K562 (cell line): ENCODE measurements around the gene ANAPC16. TPM values are rescaled to one million over a fixed set of nuclear protein-coding genes. Genes with fewer than 3 reads are reported as not detected.

ENCODE experiments used
- DDX20 ChIP-seq: fragments of 450-650 bp; IDR thresholded peaks from 2 replicates; pipeline ENCODE4 v1.6.1; 2016; ENCODE audit warnings: missing genetic modification characterization, low read depth, mild to moderate bottlenecking, missing compliant biosample characterization, moderate library complexity
- DIDO1 ChIP-seq: fragments of 450-650 bp; IDR thresholded peaks from 2 replicates; pipeline ENCODE4 v1.6.1; 2016; ENCODE audit warnings: low read depth, missing biosample characterization, missing genetic modification characterization
- GABPB1 ChIP-seq: sonication (generic); formaldehyde crosslinking; IDR thresholded peaks from 2 replicates; pipeline ENCODE4 v1.8.0; 2022; ENCODE audit warnings: mild to moderate bottlenecking, missing genetic modification reagents
- HDAC3 ChIP-seq: fragments of 450-650 bp; IDR thresholded peaks from 2 replicates; pipeline ENCODE4 v1.6.1; 2018; ENCODE audit warnings: borderline replicate concordance, mild to moderate bottlenecking, moderate library complexity; ENCODE audit not compliant: partially characterized antibody
- KHSRP ChIP-seq: fragments of 450-650 bp; IDR thresholded peaks from 2 replicates; pipeline ENCODE4 v1.6.1; 2017
- MLX ChIP-seq, 2 experiments: fragments of 450-650 bp in 1 of 2; sonication (generic) in 1 of 2; formaldehyde crosslinking; conservative IDR thresholded peaks; 2 replicates each; pipeline versions ENCODE4 v1.4.0 to v1.8.1; 2020 to 2022; ENCODE audit warnings: mild to moderate bottlenecking in 1 of 2, missing genetic modification reagents in 1 of 2
- MYC ChIP-seq, 2 experiments: fragments of 250-450 bp in 1 of 2; sonication (Bioruptor Pico) in 1 of 2; IDR thresholded peaks; 2 replicates each; pipeline versions ENCODE4 v1.5.1 to v1.6.1; 2012 to 2021; ENCODE audit warnings: low read depth in 2 of 2, borderline replicate concordance in 1 of 2, improper control_type of control experiment in 1 of 2, low read length in 1 of 2, mild to moderate bottlenecking in 1 of 2, moderate library complexity in 1 of 2
- NFRKB ChIP-seq: fragments of 450-650 bp; IDR thresholded peaks from 2 replicates; pipeline ENCODE4 v1.6.1; 2016; ENCODE audit warnings: low read depth
- POLR2H ChIP-seq: IDR thresholded peaks from 2 replicates; pipeline ENCODE4 v1.6.1; 2016; ENCODE audit warnings: missing genetic modification characterization, low read depth, mild to moderate bottlenecking, control low read depth, missing compliant biosample characterization, moderate library complexity
- SP1 ChIP-seq: sonication (generic); formaldehyde crosslinking; IDR thresholded peaks from 2 replicates; pipeline ENCODE4 v1.8.1; 2022; ENCODE audit warnings: mild to moderate bottlenecking, missing genetic modification reagents
- TBL1XR1 ChIP-seq, 2 experiments: IDR thresholded peaks; 2 replicates each; pipeline ENCODE4 v1.6.1; 2012; ENCODE audit warnings: improper control_type of control experiment in 2 of 2, low read length in 2 of 2, mild to moderate bottlenecking in 1 of 2
- TCF7L2 ChIP-seq: fragments of 150-350 bp; IDR thresholded peaks from 2 replicates; pipeline ENCODE4 v1.6.1; 2016; ENCODE audit warnings: low read depth, mild to moderate bottlenecking, low read length, moderate library complexity
- TRIM24 ChIP-seq, 2 experiments: fragments of 450-650 bp; IDR thresholded peaks; 2 replicates each; pipeline ENCODE4 v1.6.1; 2016
- XRCC5 ChIP-seq: fragments of 200-400 bp; formaldehyde crosslinking; IDR thresholded peaks from 2 replicates; pipeline ENCODE4 v1.6.1; 2017; ENCODE audit warnings: low read depth, mild to moderate bottlenecking, low read length
- ZBTB17 ChIP-seq: fragments of 450-650 bp; formaldehyde crosslinking; IDR thresholded peaks from 2 replicates; pipeline ENCODE4 v1.4.0; 2020; ENCODE audit warnings: mild to moderate bottlenecking
- ZBTB9 ChIP-seq: fragments of 450-650 bp; formaldehyde crosslinking; IDR thresholded peaks from 2 replicates; pipeline ENCODE4 v1.4.0; 2020; ENCODE audit warnings: mild to moderate bottlenecking, moderate library complexity
- ZHX1 ChIP-seq: fragments of 150-350 bp; conservative IDR thresholded peaks from 2 replicates; pipeline ENCODE4 v1.6.1; 2014; ENCODE audit warnings: low read length
- polyA plus RNA-seq, 8 experiments: library from polyadenylated mRNA; depleted of rRNA in 4 of 8; stranded (reverse) in 5 of 8; unstranded in 3 of 8; fragments of >200 nt; fragmentation: Nextera tagmentation in 2 of 8; fragmentation: Illumina TruSeq in 1 of 8; extraction: Ambion mirVana in 2 of 8; extraction: Trizol in 1 of 8; gene quantifications; 2 replicates each; pipeline versions ENCODE4 v1.2.1 to v1.2.3, GENCODE V29; 2011 to 2014; ENCODE audit warnings: inconsistent platforms in 1 of 8, missing spikeins in 1 of 8
- total RNA-seq, 7 experiments: library from RNA; depleted of rRNA in 6 of 7; stranded (reverse); fragments of >200 nt in 6 of 7; fragmentation: Illumina TruSeq in 2 of 7; extraction: Trizol in 2 of 7; gene quantifications; 2 replicates each; pipeline versions ENCODE4 v1.2.1 to v1.2.3, GENCODE V29; 2011 to 2021; ENCODE audit warnings: low replicate concordance in 1 of 7
- TF ChIP-seq, protein P1 (sequence below): fragments of 450-650 bp; formaldehyde crosslinking; IDR thresholded peaks from 2 replicates; pipeline ENCODE4 v1.4.0; 2020; ENCODE audit warnings: mild to moderate bottlenecking, moderate library complexity

The ANAPC16 gene
- total and polyA plus RNA-seq, 9 of the 15 experiments (the other 6 are each of a cell fraction or from before 2014, with no cell fraction given): 42.6 to 208 (median 108) TPM

GRCh38 chr10:72215611-72216549 lies at the start of gene ANAPC16, which contains the start of gene ASCC1 (continued):
- TF ChIP-seq ZHX1 (no peak), ZBTB17 (CRISPR knock-in tag) (peak; percentile 85), TBL1XR1 (IDR thresholded peaks at IDR 0.05; ENCODE audit: low read length in 2 of 2) (peak in 1 of 2 experiments; percentile 55; a peak in 3 of 4 replicates), DDX20 (tag) (no peak), NFRKB (peak; percentile 54; the same call in 1 of the 2 replicates), SP1 (CRISPR knock-in tag) (peak; percentile 99), GABPB1 (CRISPR knock-in tag) (0 out of 2 replicates have a peak, but pooled peaks have one; percentile 70), XRCC5 (peak; percentile 55; the same call in 1 of the 2 replicates), POLR2H (peak; percentile 95), DIDO1 (no peak), TRIM24 (IDR thresholded peaks at IDR 0.05) (peak in 1 of 2 experiments; percentile 73; a peak in 1 of 4 replicates), HDAC3 (peak; percentile 92), MLX (CRISPR knock-in tag; conservative IDR thresholded peaks at IDR 0.05) (peak in 1 of 2 experiments; percentile 5; a peak in 1 of 4 replicates), KHSRP (no peak), ZBTB9 (CRISPR knock-in tag) (no peak), MYC (IDR thresholded peaks at IDR 0.05; ENCODE audit: low read depth, low read length) (peak; percentile 95), MYC (CRISPR knock-in tag; IDR thresholded peaks at IDR 0.05; ENCODE audit: borderline replicate concordance, low read depth) (peak; percentile 65; the same call in 1 of the 2 replicates), TCF7L2 (0 out of 2 replicates have a peak, but pooled peaks have one; percentile 11)
- TF ChIP-seq, protein P1, sequence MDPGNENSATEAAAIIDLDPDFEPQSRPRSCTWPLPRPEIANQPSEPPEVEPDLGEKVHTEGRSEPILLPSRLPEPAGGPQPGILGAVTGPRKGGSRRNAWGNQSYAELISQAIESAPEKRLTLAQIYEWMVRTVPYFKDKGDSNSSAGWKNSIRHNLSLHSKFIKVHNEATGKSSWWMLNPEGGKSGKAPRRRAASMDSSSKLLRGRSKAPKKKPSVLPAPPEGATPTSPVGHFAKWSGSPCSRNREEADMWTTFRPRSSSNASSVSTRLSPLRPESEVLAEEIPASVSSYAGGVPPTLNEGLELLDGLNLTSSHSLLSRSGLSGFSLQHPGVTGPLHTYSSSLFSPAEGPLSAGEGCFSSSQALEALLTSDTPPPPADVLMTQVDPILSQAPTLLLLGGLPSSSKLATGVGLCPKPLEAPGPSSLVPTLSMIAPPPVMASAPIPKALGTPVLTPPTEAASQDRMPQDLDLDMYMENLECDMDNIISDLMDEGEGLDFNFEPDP (CRISPR knock-in tag): peak; percentile 23; the same call in 1 of the 2 replicates
